A549 (cell line): ENCODE measurements around the gene HOXA10.

Source experiments
- CEBPB ChIP-seq, 2 experiments: fragments of >200 bp in 1 of 2; sonication (Bioruptor Twin) in 1 of 2; formaldehyde crosslinking in 1 of 2; IDR thresholded peaks; 2 replicates each; pipeline ENCODE4 v1.6.1; 2012 to 2016
- CHD2 ChIP-seq: fragments of 150-350 bp; IDR thresholded peaks from 2 replicates; pipeline ENCODE4 v1.6.1; 2014; ENCODE audit warnings: low read length; ENCODE audit not compliant: partially characterized antibody
- EP300 ChIP-seq, 2 experiments: fragments of >200 bp; sonication (Bioruptor Twin); formaldehyde crosslinking; IDR thresholded peaks; 2 replicates in 1 of 2; 3 replicates in 1 of 2; pipeline ENCODE4 v1.6.1; 2016 to 2017
- JUN ChIP-seq, 2 experiments: fragments of >200 bp; sonication (Bioruptor Twin); formaldehyde crosslinking; IDR thresholded peaks; 2 replicates in 1 of 2; 3 replicates in 1 of 2; pipeline ENCODE4 v1.6.1; 2016 to 2017
- MAFK ChIP-seq: fragments of 450-650 bp; IDR thresholded peaks from 2 replicates; pipeline ENCODE4 v1.6.1; 2014; ENCODE audit not compliant: partially characterized antibody
- RCOR1 ChIP-seq: fragments of 150-350 bp; IDR thresholded peaks from 2 replicates; pipeline ENCODE4 v1.6.1; 2014; ENCODE audit warnings: antibody characterized with exemption, low read length, low read depth
- TF ChIP-seq, protein P1 (sequence below): fragments of >200 bp; sonication (Bioruptor Twin); formaldehyde crosslinking; IDR thresholded peaks from 3 replicates; pipeline ENCODE4 v1.5.1; 2016

DNA sequence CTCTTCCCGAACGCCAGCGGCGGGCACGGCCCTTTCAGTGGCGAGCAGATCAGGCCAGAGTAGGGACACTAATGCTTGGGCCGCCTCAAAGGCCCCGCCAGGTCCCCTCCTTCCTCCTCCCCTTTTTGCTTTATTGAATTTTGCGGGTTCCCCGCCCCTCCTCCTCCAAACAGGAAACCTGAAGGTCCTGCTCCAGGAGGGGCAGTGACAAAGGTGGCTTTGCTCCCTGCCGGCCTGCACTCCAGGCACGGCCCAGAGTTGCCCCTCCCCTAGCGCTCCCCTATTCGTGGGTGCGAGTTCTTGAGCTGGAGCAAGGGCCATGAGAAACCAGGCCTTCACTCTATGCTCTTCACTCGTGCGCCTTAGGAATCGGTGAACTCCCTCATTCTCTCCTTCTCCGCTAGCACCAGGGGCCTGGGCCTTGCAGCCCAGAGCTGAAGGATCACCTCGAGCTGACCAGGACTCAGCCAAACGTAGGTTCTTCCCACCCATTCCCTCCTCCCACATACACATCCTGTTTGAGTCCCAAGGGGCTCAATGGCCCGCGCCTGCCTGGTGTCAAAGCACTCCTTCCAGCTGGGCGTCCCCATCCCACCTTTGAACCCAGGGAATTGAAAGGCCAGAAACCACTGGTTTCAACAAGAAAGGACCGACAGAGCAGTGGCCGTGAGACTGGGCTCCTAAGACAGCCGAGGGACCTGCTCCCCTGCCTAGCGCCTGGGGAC lies 25.9 kb downstream of the HOXA10 start:
- no peak for TF ChIP-seq EP300 (IDR thresholded peaks at IDR 0.05)
- TF ChIP-seq, protein P1, sequence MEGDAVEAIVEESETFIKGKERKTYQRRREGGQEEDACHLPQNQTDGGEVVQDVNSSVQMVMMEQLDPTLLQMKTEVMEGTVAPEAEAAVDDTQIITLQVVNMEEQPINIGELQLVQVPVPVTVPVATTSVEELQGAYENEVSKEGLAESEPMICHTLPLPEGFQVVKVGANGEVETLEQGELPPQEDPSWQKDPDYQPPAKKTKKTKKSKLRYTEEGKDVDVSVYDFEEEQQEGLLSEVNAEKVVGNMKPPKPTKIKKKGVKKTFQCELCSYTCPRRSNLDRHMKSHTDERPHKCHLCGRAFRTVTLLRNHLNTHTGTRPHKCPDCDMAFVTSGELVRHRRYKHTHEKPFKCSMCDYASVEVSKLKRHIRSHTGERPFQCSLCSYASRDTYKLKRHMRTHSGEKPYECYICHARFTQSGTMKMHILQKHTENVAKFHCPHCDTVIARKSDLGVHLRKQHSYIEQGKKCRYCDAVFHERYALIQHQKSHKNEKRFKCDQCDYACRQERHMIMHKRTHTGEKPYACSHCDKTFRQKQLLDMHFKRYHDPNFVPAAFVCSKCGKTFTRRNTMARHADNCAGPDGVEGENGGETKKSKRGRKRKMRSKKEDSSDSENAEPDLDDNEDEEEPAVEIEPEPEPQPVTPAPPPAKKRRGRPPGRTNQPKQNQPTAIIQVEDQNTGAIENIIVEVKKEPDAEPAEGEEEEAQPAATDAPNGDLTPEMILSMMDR, result no peak
- TF ChIP-seq RCOR1, result no peak
- TF ChIP-seq JUN (IDR thresholded peaks at IDR 0.05), result no peak
- no peak for TF ChIP-seq CEBPB (IDR thresholded peaks at IDR 0.05)
- TF ChIP-seq CHD2, result no peak
- no peak for TF ChIP-seq MAFK
